GM20000 (cell line): ENCODE measurements around the gene EEF1AKMT2.

Source experiments
- DNase-seq: peaks from one replicate; pipeline ENCODE4 v3.0.0; 2012; ENCODE audit warnings: low spot score
- TF ChIP-seq, protein P1 (sequence below): IDR thresholded peaks from 2 replicates; pipeline ENCODE4 v1.5.1; 2012; ENCODE audit warnings: mild to moderate bottlenecking, control low read depth; ENCODE audit errors: extremely low read depth, missing control alignments

The EEF1AKMT2 gene

DNA sequence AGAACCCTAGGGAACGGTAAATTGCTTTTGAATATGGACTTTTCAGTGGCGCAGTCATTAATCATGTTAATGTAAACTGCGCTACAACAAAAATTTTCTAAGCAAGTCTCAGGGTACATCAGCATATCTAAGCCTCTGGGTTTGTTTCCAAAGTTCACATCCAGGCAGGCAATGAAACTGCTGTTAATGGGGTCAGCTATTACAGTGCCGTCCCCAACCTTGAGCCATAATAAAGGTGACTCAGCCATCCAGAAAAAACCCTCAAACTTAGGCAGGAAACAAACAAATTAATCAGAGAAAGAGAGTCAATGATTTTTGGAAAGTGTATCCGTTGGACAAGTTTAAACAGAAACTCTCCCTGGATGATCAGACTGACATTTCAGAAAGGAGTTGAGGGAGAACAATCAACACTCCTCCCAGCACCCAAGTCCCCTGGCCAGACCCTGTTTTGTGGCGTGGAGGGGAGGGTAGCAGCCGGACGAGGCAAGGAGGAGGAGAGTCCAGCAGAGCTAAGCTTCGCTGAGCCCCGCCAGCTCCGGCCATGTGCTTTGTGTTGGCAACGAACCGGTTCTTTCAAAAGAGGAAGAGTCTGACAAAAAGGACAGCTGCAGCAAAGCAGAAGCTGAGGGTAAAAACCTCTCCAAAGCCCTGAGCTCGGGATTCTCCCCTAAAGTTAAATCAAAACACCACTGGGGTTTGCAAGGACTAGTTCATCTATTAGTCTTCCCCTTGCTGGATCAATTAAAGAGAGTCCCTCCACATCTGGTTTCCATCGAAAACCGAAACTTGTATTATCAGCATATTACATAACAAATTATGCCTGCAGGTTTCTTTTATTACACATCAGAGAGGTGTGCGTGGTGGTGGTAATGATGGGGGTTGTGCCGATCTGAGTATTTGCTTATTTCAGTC lies 51.1 kb downstream of the EEF1AKMT2 start:
- peak; percentile 68 for DNase-seq
- TF ChIP-seq, protein P1, sequence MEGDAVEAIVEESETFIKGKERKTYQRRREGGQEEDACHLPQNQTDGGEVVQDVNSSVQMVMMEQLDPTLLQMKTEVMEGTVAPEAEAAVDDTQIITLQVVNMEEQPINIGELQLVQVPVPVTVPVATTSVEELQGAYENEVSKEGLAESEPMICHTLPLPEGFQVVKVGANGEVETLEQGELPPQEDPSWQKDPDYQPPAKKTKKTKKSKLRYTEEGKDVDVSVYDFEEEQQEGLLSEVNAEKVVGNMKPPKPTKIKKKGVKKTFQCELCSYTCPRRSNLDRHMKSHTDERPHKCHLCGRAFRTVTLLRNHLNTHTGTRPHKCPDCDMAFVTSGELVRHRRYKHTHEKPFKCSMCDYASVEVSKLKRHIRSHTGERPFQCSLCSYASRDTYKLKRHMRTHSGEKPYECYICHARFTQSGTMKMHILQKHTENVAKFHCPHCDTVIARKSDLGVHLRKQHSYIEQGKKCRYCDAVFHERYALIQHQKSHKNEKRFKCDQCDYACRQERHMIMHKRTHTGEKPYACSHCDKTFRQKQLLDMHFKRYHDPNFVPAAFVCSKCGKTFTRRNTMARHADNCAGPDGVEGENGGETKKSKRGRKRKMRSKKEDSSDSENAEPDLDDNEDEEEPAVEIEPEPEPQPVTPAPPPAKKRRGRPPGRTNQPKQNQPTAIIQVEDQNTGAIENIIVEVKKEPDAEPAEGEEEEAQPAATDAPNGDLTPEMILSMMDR: no peak

GRCh38 chr10:124739986-124740368 lies 51.7 kb downstream of the EEF1AKMT2 start:
- no peak for DNase-seq
- TF ChIP-seq, protein P1: no peak

DNA sequence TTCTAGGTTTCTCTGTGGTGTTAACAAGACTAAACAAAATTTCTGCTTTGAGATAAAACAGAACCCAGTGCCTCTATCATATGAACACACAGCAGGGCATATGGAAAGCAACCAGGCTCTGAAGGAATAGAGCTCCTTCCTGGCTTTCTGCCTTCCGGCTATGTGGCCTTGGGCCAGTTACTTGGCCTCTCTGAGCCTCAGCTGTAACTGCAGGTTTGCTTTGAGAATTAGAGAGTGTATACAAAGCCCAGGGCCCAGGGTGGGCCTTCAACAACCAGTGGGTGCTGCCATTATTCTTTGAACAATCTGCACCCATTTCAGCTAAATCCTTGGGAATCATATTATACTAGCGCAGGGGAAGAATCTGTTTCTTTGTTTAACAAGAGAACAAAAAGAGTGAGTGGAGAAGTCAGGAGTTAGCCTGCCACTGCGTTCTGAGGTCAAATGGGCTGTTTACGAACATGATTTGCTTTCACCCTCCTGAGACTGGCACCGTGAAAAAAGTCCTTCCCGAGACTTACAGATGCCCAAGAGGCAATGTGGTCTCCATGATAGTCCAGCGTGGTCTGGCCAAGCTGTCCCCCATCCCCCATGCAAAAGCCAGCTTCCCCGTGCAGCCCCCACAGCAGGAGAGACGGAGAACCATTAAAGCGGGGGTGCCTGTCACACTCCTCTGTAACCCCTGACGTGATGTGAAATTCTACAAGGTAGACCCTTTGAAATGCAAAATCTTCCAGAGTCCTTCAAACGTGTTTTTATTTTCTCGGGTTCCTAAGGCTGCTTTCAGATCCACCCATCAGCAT lies 52.4 kb downstream of the EEF1AKMT2 start:
- DNase-seq: no peak

GRCh38 chr10:124738441-124738840 lies 53.2 kb downstream of the EEF1AKMT2 start:
- TF ChIP-seq, protein P1: no peak
- DNase-seq: no peak

More for the DNA sequence above, 52.4 kb downstream of the EEF1AKMT2 start:
- TF ChIP-seq, protein P1: no peak

DNA sequence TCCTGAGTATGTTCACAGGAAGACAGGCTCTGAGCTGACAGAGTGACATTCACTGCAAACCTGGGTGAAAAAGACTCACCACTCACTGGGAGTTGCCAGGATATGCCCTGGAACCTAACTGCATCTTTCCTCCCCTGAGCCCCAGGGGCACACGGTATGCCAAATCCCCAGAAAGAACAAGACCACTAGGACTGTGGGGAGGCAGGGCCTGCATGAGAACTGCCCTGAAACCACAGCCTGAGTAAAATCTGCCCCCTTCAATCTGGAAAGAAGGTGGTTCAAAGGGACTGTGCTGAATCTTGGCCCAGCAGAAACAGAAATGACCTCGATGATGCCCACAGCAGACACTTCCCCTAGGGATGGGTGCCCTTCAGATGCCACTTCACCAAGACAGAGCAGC lies 54.0 kb downstream of the EEF1AKMT2 start:
- no peak for DNase-seq

GRCh38 chr10:124737221-124737620 lies 54.5 kb downstream of the EEF1AKMT2 start:
- DNase-seq: no peak
- TF ChIP-seq, protein P1: no peak

More for the DNA sequence above, 54.0 kb downstream of the EEF1AKMT2 start:
- TF ChIP-seq, protein P1: no peak

DNA sequence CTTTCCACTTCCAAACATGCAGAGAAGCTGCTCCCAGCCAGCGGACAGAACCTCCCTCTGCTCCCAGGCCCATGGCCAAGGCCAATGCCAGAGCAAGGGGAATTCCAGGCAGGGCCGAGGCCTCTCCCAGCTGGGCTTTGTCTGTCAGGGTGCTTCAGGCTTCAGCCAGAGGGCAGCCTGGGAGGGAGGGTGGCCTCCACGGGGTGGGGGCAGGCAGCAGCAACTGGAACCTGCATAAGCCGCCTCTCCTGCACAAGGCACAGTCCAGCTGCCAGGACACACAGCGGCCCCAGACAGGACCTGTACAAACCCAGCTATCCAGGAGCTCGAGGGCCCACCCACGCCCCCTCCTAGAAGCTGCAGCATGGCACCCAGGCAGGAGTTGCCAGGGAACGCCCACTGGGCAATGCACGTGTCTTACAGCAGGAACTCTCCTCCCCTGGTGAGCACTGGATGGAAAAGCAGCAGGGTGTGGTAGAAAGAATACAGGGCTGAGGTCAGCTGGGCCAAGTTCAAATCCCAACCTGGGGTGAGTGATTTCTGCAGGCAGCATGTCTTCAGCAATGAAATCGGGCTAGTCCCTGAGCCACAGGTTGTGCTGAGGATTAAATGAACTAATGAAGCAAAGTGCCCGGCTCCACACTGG lies 55.1 kb downstream of the EEF1AKMT2 start:
- TF ChIP-seq, protein P1: no peak
- DNase-seq: no peak
